NCI-H2107 treated with DMSO at 0.1 percent for 48 hours (cell line): Measurements from ENCODE around the gene DLG5.

Experiments
- DNase-seq: peaks from one replicate; lab custom pipeline; 2025; ENCODE audit not compliant: unreplicated experiment; lab: John Stamatoyannopoulos, UW

The DLG5 gene

GRCh38 chr10:77823811-77824542 lies 102.6 kb downstream of the DLG5 start:
- DNase-seq, result no peak

- no peak for DNase-seq
These were observed 105.0 kb downstream of the DLG5 start for GRCh38 chr10:77821551-77821950.

GRCh38 chr10:77821036-77821435 lies 105.5 kb downstream of the DLG5 start:
- DNase-seq, result no peak

- DNase-seq, result no peak
These were observed 106.2 kb downstream of the DLG5 start for GRCh38 chr10:77820349-77820748.

- no peak for DNase-seq
These were observed 107.1 kb downstream of the DLG5 start for GRCh38 chr10:77819210-77820112.

- DNase-seq, result no peak
These were observed 108.2 kb downstream of the DLG5 start for GRCh38 chr10:77818378-77818777.

- DNase-seq, result no peak
These were observed 109.0 kb downstream of the DLG5 start for GRCh38 chr10:77817541-77817940.

GRCh38 chr10:77816311-77816710 lies 110.2 kb downstream of the DLG5 start:
- DNase-seq, result no peak

- DNase-seq, result no peak
These were observed 113.8 kb downstream of the DLG5 start for GRCh38 chr10:77812741-77813140.

GRCh38 chr10:77811831-77812430 lies 114.6 kb downstream of the DLG5 start:
- no peak for DNase-seq

- DNase-seq, result no peak
These were observed 115.9 kb downstream of the DLG5 start for GRCh38 chr10:77810446-77811335.

- no peak for DNase-seq
These were observed 117.2 kb downstream of the DLG5 start for GRCh38 chr10:77809336-77809735.

GRCh38 chr10:77807706-77808105 lies 118.8 kb downstream of the DLG5 start:
- no peak for DNase-seq

GRCh38 chr10:77806511-77807157 lies 119.9 kb downstream of the DLG5 start:
- DNase-seq, result no peak

GRCh38 chr10:77805676-77806075 lies 120.9 kb downstream of the DLG5 start:
- no peak for DNase-seq

GRCh38 chr10:77804371-77804770 lies 122.2 kb downstream of the DLG5 start:
- no peak for DNase-seq

GRCh38 chr10:77801474-77802161 lies 124.9 kb downstream of the DLG5 start:
- DNase-seq, result no peak

GRCh38 chr10:77800738-77801266 lies 125.8 kb downstream of the DLG5 start:
- no peak for DNase-seq

- DNase-seq, result no peak
These were observed 126.2 kb downstream of the DLG5 start for GRCh38 chr10:77800320-77800719.
